ENCODE measurements around the gene PHF2.

PHF2 gene

GRCh38 chr9:93648181-93648580 is 71.8 kb downstream of the PHF2 start:
- no peaks in the 10 kb centered on the region for H3K27me3 ChIP-seq (ENCODE audit: low read depth, low read length)
- no peaks in the 10 kb centered on the region for H3K79me2 ChIP-seq (ENCODE audit: low read length)
- H3K4me3 ChIP-seq (ENCODE audit: low read length) = no peak overlapping the region
- H3K4me2 ChIP-seq (ENCODE audit: low read length) = no peak overlapping the region
- no peak overlapping the region for H2AFZ ChIP-seq (ENCODE audit: low read depth, low read length)
- no peaks in the 10 kb centered on the region for H3K4me1 ChIP-seq (ENCODE audit: low read length)
- TF ChIP-seq CTCF (IDR thresholded peaks at IDR 0.05; ENCODE audit: low read depth, low read length) = no peak
- TF ChIP-seq EZH2phosphoT487 (IDR thresholded peaks at IDR 0.05; ENCODE audit: low read depth) = no peak
- no peak overlapping the region for H3K27ac ChIP-seq (ENCODE audit: low read length)
- H3K9me3 ChIP-seq (ENCODE audit: insufficient read depth, low read length) = no peaks in the 10 kb centered on the region
- H3K9ac ChIP-seq (ENCODE audit: low read length) = no peak overlapping the region
- H3K36me3 ChIP-seq (replicated peaks; ENCODE audit: low read depth, low read length) = peaks cover 12% of the 10 kb centered on the region
- no peaks in the 10 kb centered on the region for H4K20me1 ChIP-seq (ENCODE audit: insufficient read depth, low read length)

GRCh38 chr9:93648836-93649235 is 72.5 kb downstream of the PHF2 start:
- Histone ChIP-seq H3K9ac (ENCODE audit: low read length) (no peak overlapping the region), H3K27ac (ENCODE audit: low read length) (no peak overlapping the region), H3K4me1 (ENCODE audit: low read length) (no peaks in the 10 kb centered on the region), H2AFZ (ENCODE audit: low read depth, low read length) (no peak overlapping the region), H4K20me1 (ENCODE audit: insufficient read depth, low read length) (no peaks in the 10 kb centered on the region), H3K27me3 (ENCODE audit: low read depth, low read length) (no peaks in the 10 kb centered on the region), H3K79me2 (ENCODE audit: low read length) (no peaks in the 10 kb centered on the region), H3K36me3 (replicated peaks; ENCODE audit: low read depth, low read length) (peaks cover 12% of the 10 kb centered on the region), H3K4me2 (ENCODE audit: low read length) (no peak overlapping the region), H3K4me3 (ENCODE audit: low read length) (no peak overlapping the region), H3K9me3 (ENCODE audit: insufficient read depth, low read length) (no peaks in the 10 kb centered on the region)
- TF ChIP-seq EZH2phosphoT487 (IDR thresholded peaks at IDR 0.05; ENCODE audit: low read depth) (no peak), CTCF (IDR thresholded peaks at IDR 0.05; ENCODE audit: low read depth, low read length) (no peak)

- Histone ChIP-seq H3K79me2 (ENCODE audit: low read length) (no peaks in the 10 kb centered on the region), H3K4me3 (ENCODE audit: low read length) (no peak overlapping the region), H3K9ac (ENCODE audit: low read length) (no peak overlapping the region), H3K27me3 (ENCODE audit: low read depth, low read length) (no peaks in the 10 kb centered on the region), H2AFZ (ENCODE audit: low read depth, low read length) (no peak overlapping the region), H3K4me2 (ENCODE audit: low read length) (no peak overlapping the region), H3K36me3 (replicated peaks; ENCODE audit: low read depth, low read length) (peaks cover 12% of the 10 kb centered on the region), H4K20me1 (ENCODE audit: insufficient read depth, low read length) (no peaks in the 10 kb centered on the region), H3K4me1 (ENCODE audit: low read length) (no peaks in the 10 kb centered on the region), H3K9me3 (ENCODE audit: insufficient read depth, low read length) (no peaks in the 10 kb centered on the region), H3K27ac (ENCODE audit: low read length) (no peak overlapping the region)
- no peak for TF ChIP-seq CTCF (IDR thresholded peaks at IDR 0.05; ENCODE audit: low read depth, low read length)
- TF ChIP-seq EZH2phosphoT487 (IDR thresholded peaks at IDR 0.05; ENCODE audit: low read depth) = no peak
These were observed 73.4 kb downstream of the PHF2 start for GRCh38 chr9:93649610-93650261.

- no peak overlapping the region for H3K4me2 ChIP-seq (ENCODE audit: low read length)
These were observed 74.1 kb downstream of the PHF2 start for GRCh38 chr9:93650448-93650847.

More at GRCh38 chr9:93650448-93650847, 74.1 kb downstream of the PHF2 start:
- no peaks in the 10 kb centered on the region for H3K4me1 ChIP-seq (ENCODE audit: low read length)
- no peaks in the 10 kb centered on the region for H3K27me3 ChIP-seq (ENCODE audit: low read depth, low read length)
- no peaks in the 10 kb centered on the region for H3K79me2 ChIP-seq (ENCODE audit: low read length)
- H3K9me3 ChIP-seq (ENCODE audit: insufficient read depth, low read length) = no peaks in the 10 kb centered on the region
- peaks cover 12% of the 10 kb centered on the region for H3K36me3 ChIP-seq (replicated peaks; ENCODE audit: low read depth, low read length)
- no peak for TF ChIP-seq EZH2phosphoT487 (IDR thresholded peaks at IDR 0.05; ENCODE audit: low read depth)
- TF ChIP-seq CTCF (IDR thresholded peaks at IDR 0.05; ENCODE audit: low read depth, low read length) = no peak
- no peak overlapping the region for H2AFZ ChIP-seq (ENCODE audit: low read depth, low read length)
- no peak overlapping the region for H3K9ac ChIP-seq (ENCODE audit: low read length)
- no peaks in the 10 kb centered on the region for H4K20me1 ChIP-seq (ENCODE audit: insufficient read depth, low read length)
- no peak overlapping the region for H3K27ac ChIP-seq (ENCODE audit: low read length)
- no peak overlapping the region for H3K4me3 ChIP-seq (ENCODE audit: low read length)

All from OCI-LY3 (cell line).